Measurements from ENCODE around the gene ASB16. TPM values are rescaled to one million over a fixed set of nuclear protein-coding genes. Genes with fewer than 3 reads are reported as not detected.
A peak's percentile ranks its signal among the peaks of the same experiment; 100 is the strongest.
"Not testable (repeated sequence)": the region's sequence is repeated elsewhere in the genome, so short reads cannot be mapped to it uniquely, and the experiment has no call there.

Gene ASB16
- total RNA-seq, 1 experiment from 2014 or later: not detected

DNA sequence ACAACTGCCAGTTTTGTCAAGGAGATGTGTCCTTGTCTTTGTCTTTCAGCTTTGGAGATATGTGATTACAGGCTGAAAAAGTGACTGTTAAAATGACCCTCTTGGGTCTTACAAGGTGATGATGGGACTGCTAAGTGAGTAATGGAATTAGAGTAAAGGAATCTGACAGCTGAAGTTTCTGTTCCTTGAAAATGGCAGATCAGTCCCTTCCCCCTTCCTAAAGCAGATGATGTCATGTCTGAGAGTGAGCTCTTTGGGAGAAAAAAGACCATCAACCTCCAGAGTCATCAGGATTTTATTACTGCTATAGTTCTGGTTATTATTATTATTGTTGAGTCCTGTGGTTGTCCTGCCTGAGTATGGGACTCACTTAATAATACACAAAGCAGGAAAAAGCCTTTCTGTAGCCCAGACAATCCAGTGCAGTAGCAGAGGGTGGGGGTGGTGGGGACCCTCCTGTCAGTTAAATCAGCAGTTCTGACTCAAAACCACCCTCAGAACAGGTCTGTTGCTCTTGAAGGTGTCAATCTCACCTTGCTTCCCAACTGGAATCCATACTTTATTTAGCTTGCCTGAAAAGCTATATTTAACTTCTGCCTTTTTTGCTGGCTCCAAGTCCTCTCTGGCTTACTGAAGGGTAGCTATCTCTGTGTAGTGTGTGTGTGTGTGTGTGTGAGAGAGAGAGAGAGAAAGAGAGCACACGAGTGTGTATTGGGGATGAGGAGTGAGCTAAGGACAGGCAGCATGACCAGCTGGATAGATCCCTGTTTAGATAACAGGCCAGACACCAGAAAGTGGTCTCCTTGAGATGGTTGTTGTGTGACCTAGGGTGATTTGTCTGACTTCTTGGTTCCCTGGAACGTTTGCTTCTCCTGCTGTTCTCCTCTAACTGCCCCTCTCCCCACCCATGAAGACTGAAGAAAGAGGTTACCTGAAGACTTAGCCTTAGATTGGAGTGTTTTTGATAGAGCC, 23.8 kb upstream of the ASB16 start:
- no peak for DNase-seq (ENCODE audit: low spot score)

- DNase-seq (ENCODE audit: low spot score): no peak
Observed at GRCh38 chr17:44147812-44148211, 22.7 kb upstream of the ASB16 start.

DNA sequence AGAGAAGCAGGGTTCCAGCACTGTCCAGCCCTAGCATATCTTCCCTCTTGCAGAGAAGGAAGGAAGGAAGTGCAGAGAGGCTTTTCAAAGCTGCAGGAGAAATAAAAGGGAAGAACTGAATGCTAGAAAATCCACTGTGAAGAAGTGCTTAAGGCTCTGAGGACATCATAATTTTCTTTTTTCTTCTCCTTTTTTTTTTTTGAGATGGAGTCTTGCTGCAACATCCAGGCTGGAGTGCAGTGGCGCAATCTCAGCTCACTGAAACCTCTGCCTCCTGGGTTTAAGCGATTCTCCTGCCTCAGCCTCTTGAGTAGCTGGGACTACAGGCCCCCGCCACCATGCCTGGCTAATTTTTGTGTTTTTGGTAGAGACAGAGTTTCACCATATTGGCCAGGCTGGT, 21.4 kb upstream of the ASB16 start:
- not testable (repeated sequence) for DNase-seq (ENCODE audit: low spot score)

DNA sequence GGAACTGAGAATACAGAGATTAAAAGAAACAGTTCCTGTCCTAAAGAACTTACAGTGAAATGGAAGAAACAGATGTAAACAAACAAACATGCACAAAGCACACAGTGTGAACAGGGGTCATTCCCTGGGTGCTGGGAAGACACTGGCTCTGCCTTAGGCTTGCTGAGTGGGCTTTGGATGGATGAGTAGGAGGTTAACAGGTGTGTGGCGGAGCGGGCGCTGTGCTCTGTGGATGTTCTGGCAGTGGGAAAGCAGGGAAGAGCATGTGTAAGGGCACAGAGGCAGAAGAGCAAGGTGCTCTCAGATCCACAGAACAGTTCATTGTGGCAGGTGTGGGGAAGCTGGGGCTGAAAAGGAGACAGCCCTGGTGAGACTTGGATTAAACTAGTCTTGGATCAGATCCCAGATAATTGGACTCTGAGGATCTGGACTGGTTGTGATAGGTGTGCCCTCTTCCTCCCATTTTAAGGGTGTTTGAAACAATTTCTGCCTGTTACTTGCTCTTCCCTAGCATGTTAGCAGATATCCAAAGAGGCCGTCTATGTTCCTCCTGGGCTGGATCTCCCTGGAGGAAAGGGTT, 20.7 kb upstream of the ASB16 start:
- no peak for DNase-seq (ENCODE audit: low spot score)

GRCh38 chr17:44152875-44153274, 17.6 kb upstream of the ASB16 start:
- DNase-seq (ENCODE audit: low spot score): no peak

DNA sequence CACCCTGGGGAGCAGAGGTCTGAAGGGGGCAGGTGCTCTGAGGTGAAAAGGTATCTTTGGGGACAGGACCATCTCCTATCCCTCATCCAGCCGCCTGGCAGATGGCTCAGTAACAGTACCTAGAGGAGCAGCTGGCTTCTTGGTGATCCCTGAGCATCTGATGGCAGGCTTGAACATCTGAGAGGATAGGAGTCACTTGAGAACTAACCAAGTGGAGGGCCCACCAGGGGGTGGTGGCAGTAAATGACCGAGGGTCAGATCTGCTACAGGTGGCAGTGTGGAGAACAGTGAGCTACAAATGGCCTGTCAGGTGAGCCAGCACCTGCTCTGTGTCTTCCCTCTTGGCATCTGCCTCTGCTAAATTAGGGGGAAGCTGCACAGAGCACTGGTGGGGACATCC, 15.0 kb upstream of the ASB16 start:
- DNase-seq (ENCODE audit: low spot score): no peak

DNA sequence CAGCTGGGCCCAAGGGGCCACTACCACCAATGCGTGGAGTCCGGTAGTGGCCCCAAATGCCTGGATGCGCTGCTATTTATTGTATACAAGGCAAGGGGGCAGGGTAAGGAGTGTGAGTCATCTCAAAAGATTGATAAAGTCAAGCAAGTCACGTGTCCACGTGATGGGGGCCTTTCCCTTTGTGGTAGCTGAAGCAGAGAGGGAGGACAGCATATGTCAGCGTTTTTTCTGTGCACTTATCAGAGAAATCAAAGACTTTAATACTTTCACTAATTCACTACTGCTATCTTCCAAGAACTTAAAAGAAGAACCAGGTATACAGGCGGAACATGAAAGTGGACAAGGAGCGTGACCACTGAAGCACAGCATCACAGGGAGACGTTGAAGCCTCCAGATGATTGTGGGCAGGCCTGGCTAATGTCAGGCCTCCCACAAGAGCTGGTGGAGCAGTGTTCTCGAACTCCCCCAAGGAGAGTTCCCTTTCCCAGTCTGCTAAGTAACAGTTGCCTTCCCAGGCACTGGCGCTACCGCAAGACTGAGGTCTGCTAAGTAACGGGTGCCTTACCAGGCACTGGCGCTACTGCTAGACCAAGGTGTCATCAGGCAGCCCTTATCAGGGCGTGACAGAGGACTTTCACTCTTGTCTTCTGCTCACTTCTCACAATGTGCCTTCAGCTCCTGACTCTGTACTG, 10.8 kb upstream of the ASB16 start:
- peak; percentile 64 for DNase-seq (ENCODE audit: low spot score)

DNA sequence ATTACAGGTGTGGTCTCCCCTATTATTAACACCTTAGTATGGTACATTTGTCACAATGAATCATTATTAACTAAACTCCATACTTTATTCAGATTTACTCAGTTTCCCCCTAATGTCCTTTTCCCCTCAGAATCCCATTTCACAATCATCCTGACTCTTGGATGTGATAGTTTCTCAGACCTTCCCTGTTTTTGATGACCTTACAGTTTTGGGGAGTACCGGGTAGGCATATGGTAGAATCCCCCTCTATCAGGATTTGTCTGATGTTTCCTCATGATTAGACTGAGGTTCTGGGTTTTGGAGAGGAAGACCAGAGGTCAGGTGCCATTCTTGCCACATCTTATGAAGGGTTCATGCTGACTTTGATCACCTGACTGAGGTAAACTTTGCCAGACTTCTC, 6.0 kb upstream of the ASB16 start:
- no peak for DNase-seq (ENCODE audit: low spot score)

GRCh38 chr17:44167181-44167861, 3.2 kb upstream of the ASB16 start:
- no peak for DNase-seq (ENCODE audit: low spot score)

- no peak for DNase-seq (ENCODE audit: low spot score)
Observed at GRCh38 chr17:44170135-44170498, 387 bp upstream of the ASB16 start.

GRCh38 chr17:44171931-44172455, 1.5 kb downstream of the ASB16 start:
- DNase-seq (ENCODE audit: low spot score): no peak

DNA sequence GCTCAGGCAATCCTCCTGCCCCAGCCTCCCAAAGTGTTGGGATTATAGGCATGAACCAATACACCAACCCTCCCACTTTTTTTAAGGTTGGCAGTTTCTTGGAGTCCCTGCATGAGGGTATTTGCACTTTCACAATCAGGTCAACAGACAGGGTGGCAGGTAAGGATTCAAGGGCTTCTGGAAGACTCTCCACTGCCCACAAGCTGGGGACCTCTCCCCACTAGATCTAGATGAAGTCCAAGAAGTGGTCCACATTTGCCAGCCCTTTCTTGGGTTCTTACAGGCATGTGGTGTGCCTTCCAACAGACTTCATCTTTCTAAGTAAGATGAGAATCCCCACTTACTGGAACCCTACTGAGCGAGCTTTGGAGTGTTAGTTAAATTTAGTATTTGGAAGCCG, 3.9 kb downstream of the ASB16 start:
- DNase-seq (ENCODE audit: low spot score): no peak

GRCh38 chr17:44176257-44176656, 5.8 kb downstream of the ASB16 start:
- DNase-seq (ENCODE audit: low spot score): no peak

DNA sequence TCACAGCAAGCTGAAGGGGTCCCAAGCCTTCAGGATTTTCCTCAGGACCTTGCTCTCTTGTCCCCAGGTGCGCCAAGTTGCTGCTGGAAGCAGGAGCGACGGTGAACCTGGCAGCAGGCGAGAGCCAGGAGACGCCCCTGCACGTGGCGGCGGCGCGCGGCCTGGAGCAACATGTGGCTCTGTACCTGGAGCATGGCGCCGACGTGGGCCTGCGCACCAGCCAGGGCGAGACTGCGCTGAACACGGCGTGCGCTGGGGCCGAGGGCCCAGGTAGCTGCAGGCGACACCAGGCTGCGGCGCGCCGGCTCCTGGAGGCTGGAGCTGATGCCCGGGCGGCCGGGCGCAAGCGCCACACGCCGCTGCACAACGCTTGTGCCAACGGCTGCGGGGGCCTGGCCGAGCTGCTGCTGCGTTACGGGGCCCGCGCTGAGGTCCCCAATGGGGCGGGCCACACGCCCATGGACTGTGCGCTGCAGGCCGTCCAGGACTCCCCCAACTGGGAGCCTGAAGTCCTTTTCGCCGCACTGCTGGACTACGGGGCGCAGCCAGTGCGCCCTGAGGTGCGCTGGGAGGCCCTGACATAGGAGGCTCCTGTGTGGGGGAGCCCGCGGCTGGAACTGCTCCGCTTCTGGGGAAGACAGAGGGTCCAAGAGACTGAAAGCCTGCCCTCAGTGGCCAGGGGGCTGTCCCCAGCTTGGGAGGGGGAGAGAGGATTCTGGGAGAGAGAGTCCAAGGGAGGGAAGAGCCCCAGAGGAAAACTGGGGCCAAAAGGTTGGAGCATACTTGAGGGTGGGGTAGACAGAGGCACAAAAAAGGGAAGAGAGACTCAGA, 6.4 kb downstream of the ASB16 start:
- DNase-seq (ENCODE audit: low spot score): no peak

DNA sequence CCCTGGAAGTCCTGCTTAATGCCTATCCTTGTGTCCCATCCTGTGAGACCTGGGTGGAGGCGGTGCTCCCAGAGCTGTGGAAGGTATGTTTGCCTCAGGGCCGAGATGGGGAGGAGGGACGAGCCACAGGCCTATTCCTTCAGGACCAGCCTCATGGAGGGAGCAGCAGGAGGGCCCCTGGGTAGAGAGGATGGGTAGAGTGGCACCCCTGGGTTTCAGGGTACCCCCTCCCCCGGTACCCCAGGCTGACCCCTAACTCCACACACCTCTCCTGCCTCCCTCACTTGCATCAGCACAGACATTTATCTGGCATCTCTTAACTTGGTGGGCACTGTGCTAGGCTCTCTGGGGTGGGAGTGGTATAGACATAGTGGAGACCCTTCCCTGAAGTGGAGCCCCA, 7.1 kb downstream of the ASB16 start:
- no peak for DNase-seq (ENCODE audit: low spot score)

DNA sequence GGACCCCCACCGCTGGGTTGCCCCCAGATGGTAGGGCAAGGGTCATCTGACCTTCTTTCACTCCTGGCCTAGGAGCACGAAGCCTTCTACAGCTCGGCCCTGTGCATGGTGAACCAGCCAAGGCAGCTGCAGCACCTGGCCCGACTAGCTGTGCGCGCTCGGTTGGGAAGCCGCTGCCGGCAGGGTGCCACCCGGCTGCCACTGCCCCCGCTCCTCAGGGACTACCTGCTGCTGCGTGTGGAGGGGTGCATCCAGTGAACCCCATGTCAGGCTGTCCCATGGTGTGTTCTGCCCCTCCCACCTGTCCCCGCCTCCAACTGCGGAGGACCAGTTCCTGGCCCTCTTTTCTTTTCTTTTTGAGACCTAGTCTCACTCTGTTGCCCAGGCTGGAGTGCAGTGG, 7.6 kb downstream of the ASB16 start:
- DNase-seq (ENCODE audit: low spot score): no peak

DNA sequence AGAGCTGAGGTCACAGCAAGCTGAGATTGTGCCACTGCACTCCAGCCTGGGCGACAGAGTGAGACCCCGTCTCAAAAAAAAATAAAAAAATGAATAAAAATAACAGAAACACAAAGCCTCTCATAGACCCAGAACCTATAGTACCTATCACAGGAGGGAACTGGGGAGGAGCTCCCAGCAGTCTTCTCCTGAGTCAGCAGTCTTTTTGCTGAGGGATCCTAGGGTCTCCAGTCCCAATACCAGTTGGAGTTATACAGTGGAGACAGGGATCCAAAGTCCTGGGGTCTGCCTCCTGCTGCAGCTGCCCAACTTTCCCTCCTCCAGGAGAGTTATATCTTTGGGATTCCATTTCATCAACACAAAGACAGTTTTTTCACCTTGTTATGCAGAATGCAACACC, 12.5 kb downstream of the ASB16 start:
- no peak for DNase-seq (ENCODE audit: low spot score)

DNA sequence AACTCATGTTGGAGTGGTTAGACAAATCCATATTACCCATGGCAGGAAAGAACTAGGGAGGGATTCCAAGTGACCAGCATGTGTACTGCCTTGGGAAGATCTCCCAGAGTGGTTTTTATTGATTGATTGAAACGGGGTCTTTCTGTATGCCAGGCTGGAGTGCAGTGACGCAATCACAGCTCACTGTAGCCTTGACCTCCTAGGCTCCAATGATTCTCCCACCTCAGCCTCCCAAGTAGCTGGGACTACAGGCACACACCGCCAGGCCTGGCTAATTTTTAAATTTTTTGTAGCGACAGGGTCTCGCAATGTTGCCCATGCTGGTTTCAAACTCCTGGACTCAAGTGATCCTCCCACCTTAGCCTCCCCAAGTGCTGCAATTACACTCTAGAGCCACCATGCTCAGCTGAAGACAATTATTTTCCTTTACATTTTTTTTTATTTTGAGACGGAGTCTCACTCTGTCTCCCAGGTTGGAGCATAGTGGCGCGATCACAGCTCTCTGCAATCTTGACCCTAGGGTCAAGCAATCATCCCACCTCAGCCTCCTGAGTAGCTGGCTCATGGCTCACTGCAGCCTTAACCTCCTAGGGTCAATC, 13.8 kb downstream of the ASB16 start:
- DNase-seq (ENCODE audit: low spot score): no peak

DNA sequence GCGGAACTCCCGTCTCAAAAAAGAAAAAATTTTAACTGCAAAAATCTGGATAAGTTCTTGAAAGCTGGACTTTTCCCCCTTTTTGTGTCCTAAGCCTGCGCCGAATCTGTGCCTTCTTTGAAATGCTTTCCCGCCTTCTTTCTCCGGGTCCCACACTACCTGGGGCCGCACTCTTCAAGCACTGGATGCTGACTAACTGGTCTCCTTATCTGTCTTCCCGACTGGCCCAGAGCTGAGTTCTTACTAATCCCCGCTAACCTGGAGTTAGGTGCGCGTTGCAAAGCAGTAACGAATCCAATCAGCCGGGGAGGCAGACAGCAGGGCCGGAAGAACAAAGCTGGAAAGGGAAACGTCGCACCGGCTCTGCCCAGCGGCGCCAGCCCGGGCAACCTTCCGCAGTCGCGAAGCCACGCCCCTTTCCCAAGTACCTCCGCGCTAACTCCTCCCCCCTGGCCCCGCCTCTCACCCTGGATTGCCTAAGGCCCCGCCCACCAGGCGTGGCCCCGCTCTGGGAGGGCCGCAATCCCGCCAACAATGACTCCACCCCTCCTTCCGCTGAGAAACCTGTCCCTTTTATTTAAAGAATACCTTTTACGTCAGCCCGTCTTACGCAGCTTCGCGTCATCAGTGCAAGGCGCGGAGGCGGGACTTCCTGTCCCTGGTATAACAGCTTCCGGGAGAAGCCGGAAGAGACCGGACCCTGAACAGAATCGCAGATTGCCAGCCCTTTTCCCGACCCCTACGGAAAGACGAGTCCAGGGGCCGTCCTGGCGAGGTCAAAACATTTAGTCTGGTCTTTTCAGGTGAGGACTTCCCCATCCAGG, 16.0 kb downstream of the ASB16 start, which contains the start of gene TMUB2:
Gene TMUB2 (plus strand): TSS at position 666 of the 824 bp plus-strand sequence. CDS start 737 bp downstream, outside the sequence.
- DNase-seq (ENCODE audit: low spot score): peak; percentile 99

Data from A172 (cell line).